Articular chondrocyte of knee joint (primary cell): ENCODE data around the gene PERCC1. TPM values are rescaled to one million over a fixed set of nuclear protein-coding genes. Genes with fewer than 3 reads are reported as not detected.

Experiments used
- total RNA-seq: library from RNA; depleted of rRNA; stranded (reverse); fragments of >200 nt; gene quantifications from 2 replicates; pipeline ENCODE4 v1.2.3, GENCODE V29; 2012

Gene PERCC1
- not detected in 2 replicates for total RNA-seq

DNA sequence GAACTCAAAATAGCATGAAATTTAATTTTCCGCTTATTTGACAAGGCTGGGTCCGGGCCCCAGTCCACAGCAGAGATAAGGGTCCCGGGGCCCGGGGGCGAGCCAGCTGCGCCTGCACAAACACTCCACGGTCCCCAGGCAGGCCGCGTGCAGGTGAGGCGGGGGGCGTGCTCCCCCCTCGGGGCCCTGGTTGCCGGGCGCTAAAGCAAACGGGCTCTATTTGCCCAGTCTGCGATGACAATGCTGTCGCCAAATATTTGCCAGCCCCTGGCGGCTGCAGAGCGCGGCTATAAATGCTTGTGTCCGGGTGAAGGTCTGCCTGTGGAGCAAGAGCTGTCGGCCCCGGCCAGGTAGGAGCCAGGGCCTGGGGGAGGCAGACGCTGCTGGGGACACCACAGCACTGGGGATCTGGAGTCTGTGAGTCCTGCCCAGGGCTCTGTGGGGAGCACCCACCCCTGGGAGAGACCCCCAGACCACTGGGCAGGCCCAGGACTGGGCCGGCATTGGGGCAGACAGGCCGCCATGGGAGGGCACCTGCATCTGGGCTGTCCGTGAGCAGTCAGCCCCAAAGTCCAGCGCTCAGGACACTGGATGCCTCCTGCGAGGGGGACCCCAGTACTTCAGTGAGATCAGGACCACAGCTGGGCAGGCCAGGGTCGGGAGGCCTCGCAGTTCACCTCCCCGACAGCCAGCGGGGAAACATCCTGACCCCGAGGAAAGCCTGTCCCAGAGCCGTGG lies at the start of gene PERCC1:
Gene PERCC1 (plus strand): TSS at position 320 of the 738 bp plus-strand sequence. CDS start 1,516 bp downstream, outside the sequence.

DNA sequence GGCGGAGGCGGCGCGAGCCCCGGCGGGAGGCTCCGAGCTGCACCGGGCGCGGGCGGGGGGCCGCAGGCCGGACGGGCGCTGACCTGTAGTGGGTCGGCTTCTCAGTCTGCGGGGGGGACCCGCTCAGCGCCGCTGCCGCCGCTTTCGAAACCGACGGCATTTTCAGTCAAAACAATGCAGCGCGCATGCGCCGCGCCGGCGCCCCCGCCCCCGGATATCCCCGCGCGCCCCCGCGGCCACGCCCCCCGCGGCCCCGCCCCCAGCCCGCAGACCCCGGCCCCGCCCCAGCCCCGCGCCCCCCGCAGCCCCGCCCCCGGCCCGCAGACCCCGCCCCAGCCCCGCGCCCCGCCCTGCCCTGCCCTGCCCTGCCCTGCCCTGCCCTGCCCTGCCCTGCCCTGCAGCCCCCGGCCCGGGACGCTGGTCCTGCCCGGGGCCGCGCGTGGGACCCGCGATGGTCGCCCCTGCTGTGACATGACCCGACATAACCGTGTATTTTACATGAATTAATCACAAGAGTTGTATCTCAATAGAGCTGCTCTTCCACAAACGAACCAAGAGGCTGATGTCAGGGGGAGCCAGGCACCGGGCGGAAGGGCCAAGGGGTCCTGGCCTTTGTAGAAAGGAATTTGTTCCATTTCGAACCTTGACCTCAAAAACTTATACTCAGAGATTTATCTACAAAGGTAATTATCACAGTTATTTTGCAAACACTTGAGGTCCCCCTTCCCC lies 16.2 kb upstream of the PERCC1 start, which contains the start of gene UNKL:
Gene UNKL (minus strand): TSS at position 173 of the 729 bp plus-strand sequence. CDS start 13 bp downstream, at position 160.

DNA sequence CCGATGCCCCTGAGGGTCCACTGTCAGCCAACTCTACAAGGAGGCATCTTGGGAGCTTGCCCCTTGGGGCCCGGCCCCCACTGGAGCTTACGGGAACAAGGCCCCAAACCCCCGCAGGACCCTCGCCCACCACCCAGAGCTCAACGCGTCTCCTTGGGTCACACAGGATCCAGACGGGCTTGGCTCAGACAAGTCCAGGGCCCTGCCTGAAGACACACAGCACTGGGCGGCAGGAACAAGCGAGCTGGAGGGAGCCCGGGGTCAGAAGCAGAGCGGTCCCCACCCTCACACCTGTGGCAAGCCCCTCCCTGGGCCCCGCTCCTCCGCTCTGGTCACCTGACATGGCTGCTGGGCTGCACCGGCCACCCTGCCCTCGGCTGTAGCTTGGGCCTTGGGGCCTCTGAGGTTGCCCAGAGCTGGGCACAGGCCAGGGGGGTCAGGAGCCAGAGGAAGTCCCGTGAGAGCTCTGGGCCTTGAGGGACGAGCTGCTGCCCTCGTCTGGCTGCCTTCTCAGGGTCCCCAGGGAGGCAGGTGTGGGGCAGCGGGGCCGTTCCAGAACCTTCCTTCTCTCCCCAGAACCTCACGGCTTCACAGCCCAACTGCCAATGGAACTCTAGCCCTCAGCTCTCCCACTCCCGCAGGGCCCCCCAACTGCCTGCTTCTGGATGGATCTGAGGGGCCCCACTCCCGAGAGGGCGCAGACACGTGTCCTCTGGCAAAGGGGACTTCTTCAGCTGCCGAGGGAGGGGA lies 13.3 kb downstream of the PERCC1 start, which contains the start of gene CCDC154:
Gene CCDC154 (minus strand): TSS at position 577 of the 750 bp plus-strand sequence. CDS start 234 bp downstream, at position 343.

DNA sequence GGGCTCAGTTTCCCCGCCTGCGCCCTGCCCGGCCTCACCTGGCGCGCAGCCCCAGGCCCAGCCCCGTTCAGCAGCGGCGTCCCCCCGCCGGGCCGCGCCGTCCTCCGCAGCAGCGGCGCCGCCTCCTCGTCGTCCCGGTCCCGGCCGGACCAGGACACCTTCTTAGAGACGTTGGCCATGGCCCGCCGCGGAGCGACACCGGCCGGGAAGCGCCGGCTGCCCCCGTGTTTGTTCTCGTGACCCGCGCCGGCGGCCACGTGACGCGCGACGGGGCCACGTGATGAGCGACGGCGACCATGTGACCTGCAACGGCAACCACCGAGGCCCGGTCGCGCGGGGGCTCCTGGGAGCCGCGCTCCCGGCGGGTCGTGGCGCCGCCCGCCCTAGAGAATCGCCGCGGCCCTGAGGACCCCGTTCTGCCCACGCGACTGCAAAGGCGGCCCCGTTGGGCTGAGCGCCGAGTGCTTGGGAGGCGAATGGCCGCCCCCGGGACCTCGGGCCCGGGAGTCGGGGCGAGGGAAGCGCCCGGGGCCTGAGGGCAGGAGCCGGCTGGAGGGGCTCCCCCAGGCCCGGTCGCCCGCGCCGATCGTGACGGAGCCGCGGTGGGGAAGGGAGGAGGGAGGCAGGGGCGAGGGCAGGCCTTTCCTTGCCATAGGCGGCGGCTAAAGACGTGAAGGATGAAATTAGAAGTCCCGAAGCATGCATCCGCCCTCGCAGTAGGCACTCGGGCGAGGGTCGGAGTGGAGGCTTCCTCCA lies 44.1 kb downstream of the PERCC1 start, which contains the start of gene CLCN7:
Gene CLCN7 (minus strand): TSS at position 233 of the 756 bp plus-strand sequence. CDS start 54 bp downstream, at position 179.

Other genes starting within 250 kb of the PERCC1 start
- not detected in 2 replicates for gene TPSG1, start 205.8 kb upstream of the PERCC1 start, total RNA-seq
- gene TPSB2, start 200.9 kb upstream of the PERCC1 start, total RNA-seq, result not detected in 2 replicates
- not detected in 2 replicates for gene TPSAB1, start 190.4 kb upstream of the PERCC1 start, total RNA-seq
- not detected in 2 replicates for gene TPSD1, start 175.0 kb upstream of the PERCC1 start, total RNA-seq
- gene UBE2I, start 121.4 kb upstream of the PERCC1 start, total RNA-seq, result 55.7 and 61.3 TPM in 2 replicates
- 0.11 and 0.13 TPM in 2 replicates for gene BAIAP3, start 97.4 kb upstream of the PERCC1 start, total RNA-seq
- gene TSR3, start 79.2 kb upstream of the PERCC1 start, total RNA-seq, result 42.0 and 44.7 TPM in 2 replicates
- gene GNPTG, start 79.1 kb upstream of the PERCC1 start, total RNA-seq, result 41.6 and 41.8 TPM in 2 replicates
- gene UNKL, start 16.4 kb upstream of the PERCC1 start, total RNA-seq, result 10.4 and 12.2 TPM in 2 replicates
- gene UQCC4, start 10.3 kb upstream of the PERCC1 start, total RNA-seq, result 7.7 and 8.8 TPM in 2 replicates
- 0.13 and 0.22 TPM in 2 replicates for gene CCDC154, start 13.5 kb downstream of the PERCC1 start, total RNA-seq
- gene CLCN7, start 44.0 kb downstream of the PERCC1 start, total RNA-seq, result 52.8 and 82.3 TPM in 2 replicates
- not detected in 2 replicates for gene PTX4, start 57.9 kb downstream of the PERCC1 start, total RNA-seq
- gene TELO2, start 62.3 kb downstream of the PERCC1 start, total RNA-seq, result 9.9 and 10.4 TPM in 2 replicates
- 10.6 and 11.9 TPM in 2 replicates for gene TMEM204, start 102.6 kb downstream of the PERCC1 start, total RNA-seq
- gene IFT140, start 181.0 kb downstream of the PERCC1 start, total RNA-seq, result 27.3 and 30.7 TPM in 2 replicates
- gene CRAMP1, start 181.3 kb downstream of the PERCC1 start, total RNA-seq, result 8.9 and 9.4 TPM in 2 replicates
- 23.7 and 24.9 TPM in 2 replicates for gene JPT2, start 247.2 kb downstream of the PERCC1 start, total RNA-seq